GM19240 (cell line): ENCODE results near the gene MRI1.
A peak's percentile ranks its signal among the peaks of the same experiment; 100 is the strongest.

ENCODE experiments used
- DNase-seq: peaks from one replicate; pipeline ENCODE4 v3.0.0; 2011; ENCODE audit warnings: low spot score; ENCODE audit not compliant: insufficient read length

MRI1 gene

GRCh38 chr19:13794398-13794756 lies 30.1 kb downstream of the MRI1 start:
- DNase-seq = no peak

GRCh38 chr19:13794757-13795589 lies 30.7 kb downstream of the MRI1 start, which contains the start of gene ZSWIM4:
Gene ZSWIM4, plus strand, starts transcription at chr19:13795443. Its CDS starts 206 bp downstream, at chr19:13795649.
- peak; percentile 96 for DNase-seq

- DNase-seq = no peak
These were observed 31.4 kb downstream of the MRI1 start for GRCh38 chr19:13795595-13796300.

GRCh38 chr19:13796301-13797057 lies 32.2 kb downstream of the MRI1 start:
- DNase-seq = no peak

- DNase-seq = no peak
These were observed 32.7 kb downstream of the MRI1 start for GRCh38 chr19:13797058-13797440.

GRCh38 chr19:13797870-13798269 lies 33.5 kb downstream of the MRI1 start:
- no peak for DNase-seq

- DNase-seq = no peak
These were observed 35.3 kb downstream of the MRI1 start for GRCh38 chr19:13799669-13800068.

- DNase-seq = no peak
These were observed 38.7 kb downstream of the MRI1 start for GRCh38 chr19:13803038-13803437.

- no peak for DNase-seq
These were observed 40.7 kb downstream of the MRI1 start for GRCh38 chr19:13804830-13805683.

GRCh38 chr19:13806728-13807127 lies 42.4 kb downstream of the MRI1 start:
- DNase-seq = no peak

GRCh38 chr19:13807421-13808021 lies 43.2 kb downstream of the MRI1 start:
- no peak for DNase-seq

GRCh38 chr19:13808856-13809255 lies 44.5 kb downstream of the MRI1 start:
- DNase-seq = no peak

GRCh38 chr19:13812544-13812943 lies 48.2 kb downstream of the MRI1 start:
- DNase-seq = no peak

GRCh38 chr19:13813147-13813546 lies 48.8 kb downstream of the MRI1 start:
- no peak for DNase-seq

GRCh38 chr19:13814550-13814949 lies 50.2 kb downstream of the MRI1 start:
- DNase-seq = no peak

- DNase-seq = no peak
These were observed 52.8 kb downstream of the MRI1 start for GRCh38 chr19:13817018-13817614.

GRCh38 chr19:13817615-13818371 lies 53.5 kb downstream of the MRI1 start:
- no peak for DNase-seq

- DNase-seq = no peak
These were observed 54.9 kb downstream of the MRI1 start for GRCh38 chr19:13819238-13819637.

- no peak for DNase-seq
These were observed 57.0 kb downstream of the MRI1 start for GRCh38 chr19:13821292-13821691.

GRCh38 chr19:13823256-13823655 lies 58.9 kb downstream of the MRI1 start:
- no peak for DNase-seq
